Mucosa of descending colon (tissue), 3 donors: Measurements from ENCODE around the gene CC2D1A. TPM values are rescaled to one million over a fixed set of nuclear protein-coding genes. Genes with fewer than 3 reads are reported as not detected.

Experiments
- ATAC-seq: fragments of 200-7000 bp; cut with Tn5 transposase; one replicate; pipeline ENCODE4 v1.9.1; 2020; ENCODE audit warnings: mild to moderate bottlenecking, moderate library complexity
- DNase-seq, 3 donors: peaks; one replicate each; pipeline ENCODE4 v3.0.0-alpha.2; 2020
- H3K36me3 ChIP-seq: fragments of 200-600 bp; one replicate; pipeline ENCODE4 v1.8.0; 2021; ENCODE audit warnings: low read depth, mild to moderate bottlenecking
- H3K4me1 ChIP-seq: fragments of 200-600 bp; one replicate; pipeline ENCODE4 v1.8.0; 2021; ENCODE audit warnings: low read depth, mild to moderate bottlenecking
- H3K4me3 ChIP-seq: fragments of 200-600 bp; one replicate; pipeline ENCODE4 v1.8.0; 2021; ENCODE audit warnings: mild to moderate bottlenecking
- H3K9me3 ChIP-seq: fragments of 200-600 bp; one replicate; pipeline ENCODE4 v1.8.0; 2021; ENCODE audit warnings: mild to moderate bottlenecking
- intact Hi-C, 2 donors: fragments of 100-400 bp; cut with DNase I in 1 of 2; cut with micrococcal nuclease in 1 of 2; formaldehyde crosslinking; loops; one replicate each; pipeline versions ENCODE4 v1.11.0 to v1.11.1; 2022; cut with DNase I, micrococcal nuclease
- total RNA-seq, 3 donors: library from RNA; stranded (reverse); fragmentation: NEBNext Ultra II Directional in 2 of 3; extraction: Animal tissue kit (Norgen Biotek cat#: 25700) in 2 of 3; gene quantifications; one replicate each; pipeline versions ENCODE4 v1.2.1 to v1.2.4, GENCODE V29; 2021 to 2023
- TF ChIP-seq, protein P1 (sequence below): fragments of 200-600 bp; IDR thresholded peaks from one replicate; pipeline ENCODE4 v1.8.0; 2022; ENCODE audit warnings: antibody characterized with exemption, mild to moderate bottlenecking
- donor health status: DM: no; HTN: no; CAD: no; lungs with moderate emphysema.
- donor health status: DM: no; HTN: no; CAD: no.
- donor health status: DM: no; HTN: yes; CAD: no.

The CC2D1A gene
- total RNA-seq, 3 donors from 2014 or later, result 68.4 to 118 (median 101) TPM

DNA sequence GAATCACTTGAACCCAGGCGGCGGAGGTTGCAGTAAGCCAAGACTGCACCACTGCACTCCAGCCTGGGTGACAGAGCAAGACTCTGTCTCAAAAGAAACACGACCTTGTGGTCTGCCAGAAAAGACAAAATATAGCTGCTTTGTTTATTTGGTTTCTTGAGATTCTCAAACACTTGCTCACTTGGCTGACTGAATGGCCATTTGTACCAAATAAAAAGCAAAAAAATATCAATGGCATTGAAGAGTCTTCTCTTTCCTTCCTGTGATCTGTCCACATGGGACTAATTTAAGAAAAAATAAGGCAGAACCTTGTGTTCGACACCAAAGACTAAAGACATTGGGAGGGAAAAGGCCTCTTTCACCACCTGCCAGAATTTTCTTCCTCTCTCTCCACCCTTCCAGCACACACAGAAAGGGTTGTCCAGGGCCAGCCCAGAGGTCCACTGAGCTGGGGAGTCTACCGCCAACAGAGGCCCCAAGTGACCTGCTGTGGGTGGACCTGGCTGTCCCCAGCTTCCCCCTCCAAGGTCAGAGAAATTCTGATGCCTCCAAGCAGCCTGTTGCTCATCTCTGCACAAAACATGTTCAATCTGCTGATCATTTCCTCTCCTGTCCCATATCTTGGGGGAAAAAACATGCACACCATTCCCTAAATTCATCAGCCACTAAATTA lies 6.0 kb upstream of the CC2D1A start:
- H3K9me3 ChIP-seq, result no peaks in the 10 kb centered on the region
- DNase-seq (no peak), ATAC-seq (no peak)
- H3K4me3 ChIP-seq, result no peak overlapping the region
- intact Hi-C loops, result no loop called here
- TF ChIP-seq, protein P1, sequence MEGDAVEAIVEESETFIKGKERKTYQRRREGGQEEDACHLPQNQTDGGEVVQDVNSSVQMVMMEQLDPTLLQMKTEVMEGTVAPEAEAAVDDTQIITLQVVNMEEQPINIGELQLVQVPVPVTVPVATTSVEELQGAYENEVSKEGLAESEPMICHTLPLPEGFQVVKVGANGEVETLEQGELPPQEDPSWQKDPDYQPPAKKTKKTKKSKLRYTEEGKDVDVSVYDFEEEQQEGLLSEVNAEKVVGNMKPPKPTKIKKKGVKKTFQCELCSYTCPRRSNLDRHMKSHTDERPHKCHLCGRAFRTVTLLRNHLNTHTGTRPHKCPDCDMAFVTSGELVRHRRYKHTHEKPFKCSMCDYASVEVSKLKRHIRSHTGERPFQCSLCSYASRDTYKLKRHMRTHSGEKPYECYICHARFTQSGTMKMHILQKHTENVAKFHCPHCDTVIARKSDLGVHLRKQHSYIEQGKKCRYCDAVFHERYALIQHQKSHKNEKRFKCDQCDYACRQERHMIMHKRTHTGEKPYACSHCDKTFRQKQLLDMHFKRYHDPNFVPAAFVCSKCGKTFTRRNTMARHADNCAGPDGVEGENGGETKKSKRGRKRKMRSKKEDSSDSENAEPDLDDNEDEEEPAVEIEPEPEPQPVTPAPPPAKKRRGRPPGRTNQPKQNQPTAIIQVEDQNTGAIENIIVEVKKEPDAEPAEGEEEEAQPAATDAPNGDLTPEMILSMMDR, result no peak
- peaks cover 7% of the 10 kb centered on the region for H3K4me1 ChIP-seq
- no peaks in the 10 kb centered on the region for H3K36me3 ChIP-seq

DNA sequence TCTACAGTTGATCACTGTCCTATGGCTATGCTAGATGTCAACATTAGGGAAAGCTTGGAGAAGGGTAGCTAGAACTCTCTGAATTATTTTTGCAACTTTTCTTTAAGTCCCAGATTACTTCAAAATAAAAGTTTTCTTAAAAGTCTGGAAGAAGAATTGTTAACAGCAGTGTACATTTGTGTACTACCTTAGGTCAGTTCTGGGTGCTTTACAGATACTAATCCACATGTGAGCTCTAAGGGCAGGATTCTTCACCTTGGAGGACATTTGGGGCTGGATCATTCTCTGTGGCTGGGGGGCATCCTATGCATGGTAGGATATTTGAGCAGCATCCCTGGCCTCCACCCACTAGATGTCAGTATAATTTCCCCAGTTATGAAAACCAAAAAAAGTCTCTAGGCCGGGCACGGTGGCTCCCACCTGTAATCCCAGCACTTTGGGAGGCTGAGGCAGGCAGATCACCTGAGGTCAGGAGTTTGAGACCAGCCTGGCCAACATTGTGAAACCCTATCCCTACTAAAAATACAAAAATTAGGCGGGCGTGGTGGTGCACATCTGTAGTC lies 2.9 kb upstream of the CC2D1A start:
- DNase-seq (no peak), ATAC-seq (no peak)
- Histone ChIP-seq H3K4me3 (no peak overlapping the region), H3K4me1 (peaks cover 27% of the 10 kb centered on the region), H3K36me3 (no peaks in the 10 kb centered on the region), H3K9me3 (no peaks in the 10 kb centered on the region)
- intact Hi-C loops, result no loop called here
- TF ChIP-seq, protein P1, result no peak

DNA sequence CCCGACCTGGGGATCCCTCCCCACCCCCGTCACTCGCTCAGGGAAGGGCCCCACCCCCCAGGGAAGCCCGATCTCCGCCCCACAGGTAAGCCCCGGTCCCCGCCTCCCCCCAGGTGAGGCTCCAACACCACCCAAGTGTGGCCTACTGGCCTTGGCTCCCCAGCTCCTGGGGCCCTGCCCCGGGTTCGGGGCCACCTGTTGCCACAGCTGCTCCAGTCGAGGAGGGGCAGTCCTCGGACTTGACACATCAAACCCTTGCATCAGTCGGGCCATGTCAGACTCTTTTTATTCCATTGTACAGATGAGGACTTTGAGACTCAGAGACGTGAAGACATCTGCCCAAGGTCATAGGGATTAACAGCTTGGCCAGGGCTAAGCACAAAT lies 512 bp downstream of the CC2D1A start:
- intact Hi-C loops, result no loop called here
- H3K9me3 ChIP-seq, result no peaks in the 10 kb centered on the region
- DNase-seq (peak; percentile 83 to 88 (median 86)), ATAC-seq (peak; percentile 86)
- peak overlapping the region; percentile 87 for H3K4me3 ChIP-seq
- TF ChIP-seq, protein P1, result no peak
- no peaks in the 10 kb centered on the region for H3K36me3 ChIP-seq
- peaks cover 34% of the 10 kb centered on the region for H3K4me1 ChIP-seq

DNA sequence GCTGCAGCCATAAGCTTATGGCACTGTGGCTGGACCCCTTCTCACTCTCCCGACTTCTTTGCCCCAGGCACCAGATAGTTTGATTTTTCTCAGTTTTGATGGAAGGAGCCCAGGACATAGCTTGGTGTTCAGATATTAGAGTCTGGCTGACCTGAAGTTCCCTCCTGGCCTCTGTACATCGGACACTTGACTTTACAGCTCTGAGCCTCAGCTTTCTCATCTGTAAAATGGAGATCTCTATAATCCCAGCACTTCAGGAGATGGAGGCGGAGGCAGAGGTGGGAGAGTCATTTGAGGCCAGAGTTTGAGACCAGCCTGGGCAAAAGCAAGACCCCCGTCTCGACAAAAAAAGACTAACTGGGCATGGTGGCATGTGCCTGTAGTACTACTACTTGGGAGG lies 909 bp downstream of the CC2D1A start:
- H3K9me3 ChIP-seq, result no peaks in the 10 kb centered on the region
- DNase-seq (no peak), ATAC-seq (no peak)
- intact Hi-C loops, result no loop called here
- TF ChIP-seq, protein P1, result no peak
- peaks cover 34% of the 10 kb centered on the region for H3K4me1 ChIP-seq
- H3K36me3 ChIP-seq, result no peaks in the 10 kb centered on the region
- no peak overlapping the region for H3K4me3 ChIP-seq

DNA sequence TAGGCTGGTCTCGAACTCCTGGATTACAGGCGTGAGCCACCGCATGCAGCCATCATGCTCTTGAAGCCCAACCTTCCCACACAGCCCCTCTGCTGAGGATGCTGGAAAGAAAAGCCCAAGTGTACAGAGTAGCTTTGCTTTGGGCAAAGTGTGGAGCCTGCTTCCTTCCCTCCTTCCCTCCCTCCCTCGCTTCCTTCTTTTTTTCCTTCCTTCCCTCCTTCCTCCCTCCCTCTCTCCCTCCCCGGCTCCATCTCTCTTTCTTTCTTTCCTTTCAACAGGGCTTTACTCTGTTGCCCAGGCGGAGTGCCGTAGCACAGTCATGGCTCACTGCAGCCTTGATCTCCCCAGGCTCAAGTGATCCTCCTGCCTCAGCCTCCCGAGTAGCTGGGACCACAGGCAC lies 2.7 kb downstream of the CC2D1A start:
- Histone ChIP-seq H3K4me3 (no peak overlapping the region), H3K4me1 (peaks cover 34% of the 10 kb centered on the region), H3K36me3 (peaks cover 9% of the 10 kb centered on the region), H3K9me3 (no peaks in the 10 kb centered on the region)
- TF ChIP-seq, protein P1, result no peak
- ATAC-seq (no peak), DNase-seq (no peak)
- intact Hi-C loops, result no loop called here
